HepG2 (cell line): ENCODE results near the gene SPACA4. TPM values are rescaled to one million over a fixed set of nuclear protein-coding genes. Genes with fewer than 3 reads are reported as not detected.
A peak's percentile ranks its signal among the peaks of the same experiment; 100 is the strongest.

Source experiments
- AFF4 ChIP-seq: sonication (generic); formaldehyde crosslinking; IDR thresholded peaks from 2 replicates; pipeline ENCODE4 v1.4.0; 2020; ENCODE audit warnings: missing genetic modification reagents
- ATF7-NPFF ChIP-seq: sonication (generic); formaldehyde crosslinking; IDR thresholded peaks from 2 replicates; pipeline ENCODE4 v1.8.1; 2023; ENCODE audit warnings: mild to moderate bottlenecking, low read depth, missing genetic modification reagents, moderate library complexity
- ATM ChIP-seq: fragments of 450-650 bp; IDR thresholded peaks from 2 replicates; pipeline ENCODE4 v1.7.1; 2017; ENCODE audit warnings: mild to moderate bottlenecking, borderline replicate concordance
- CAMTA2 ChIP-seq: sonication (generic); formaldehyde crosslinking; IDR thresholded peaks from 2 replicates; pipeline ENCODE4 v1.4.0; 2020; ENCODE audit warnings: mild to moderate bottlenecking, missing genetic modification reagents, borderline replicate concordance
- ELF3 ChIP-seq: IDR thresholded peaks from 2 replicates; pipeline ENCODE4 v1.6.1; 2016; ENCODE audit warnings: missing genetic modification reagents, missing compliant biosample characterization
- FOXA3 ChIP-seq: IDR thresholded peaks from 2 replicates; pipeline ENCODE4 v1.6.1; 2016; ENCODE audit warnings: missing genetic modification reagents, missing compliant biosample characterization
- GMEB2 ChIP-seq: IDR thresholded peaks from 2 replicates; pipeline ENCODE4 v1.6.1; 2016; ENCODE audit warnings: missing biosample characterization, missing genetic modification reagents, low read depth
- GTF2F1 ChIP-seq: fragments of 150-350 bp; IDR thresholded peaks from 2 replicates; pipeline ENCODE4 v1.6.1; 2014; ENCODE audit warnings: low read length
- HDAC1 ChIP-seq: sonication (generic); formaldehyde crosslinking; IDR thresholded peaks from 2 replicates; pipeline ENCODE4 v1.5.1; 2020; ENCODE audit warnings: mild to moderate bottlenecking, missing genetic modification reagents
- HOXA7 ChIP-seq: sonication (generic); formaldehyde crosslinking; IDR thresholded peaks from 2 replicates; pipeline ENCODE4 v1.8.1; 2022; ENCODE audit warnings: mild to moderate bottlenecking, missing genetic modification reagents, moderate library complexity
- KLF12 ChIP-seq: sonication (generic); formaldehyde crosslinking; IDR thresholded peaks from 2 replicates; pipeline ENCODE4 v1.4.0; 2020; ENCODE audit warnings: missing genetic modification reagents, borderline replicate concordance
- KLF16 ChIP-seq, 2 experiments: sonication (generic) in 1 of 2; formaldehyde crosslinking in 1 of 2; IDR thresholded peaks; 2 replicates each; pipeline versions ENCODE4 v1.6.1 to v1.8.0; 2016 to 2023; ENCODE audit warnings: missing genetic modification reagents in 2 of 2, missing compliant biosample characterization in 1 of 2
- KMT2B ChIP-seq: IDR thresholded peaks from 2 replicates; pipeline ENCODE4 v1.6.1; 2016; ENCODE audit warnings: missing genetic modification reagents, missing compliant biosample characterization
- NCOR1 ChIP-seq: fragments of 200-600 bp; sonication (generic); IDR thresholded peaks from 2 replicates; pipeline ENCODE4 v1.7.0; 2017; ENCODE audit warnings: antibody characterized with exemption, low read length, borderline replicate concordance
- NFYC ChIP-seq: IDR thresholded peaks from 2 replicates; pipeline ENCODE4 v1.6.1; 2016; ENCODE audit warnings: missing genetic modification reagents, missing compliant biosample characterization
- NR3C1 ChIP-seq: sonication (generic); formaldehyde crosslinking; IDR thresholded peaks from 2 replicates; pipeline ENCODE4 v1.4.0; 2020; ENCODE audit warnings: missing genetic modification reagents
- POLR2AphosphoS5 ChIP-seq: IDR thresholded peaks from 2 replicates; pipeline ENCODE4 v1.6.1; 2012; ENCODE audit warnings: low read depth, low read length
- SPEN ChIP-seq: sonication (generic); formaldehyde crosslinking; IDR thresholded peaks from 2 replicates; pipeline ENCODE4 v1.5.1; 2020; ENCODE audit warnings: low read depth, mild to moderate bottlenecking, missing genetic modification reagents
- ZBTB42 ChIP-seq: sonication (generic); formaldehyde crosslinking; IDR thresholded peaks from 2 replicates; pipeline ENCODE4 v1.5.0; 2020; ENCODE audit warnings: mild to moderate bottlenecking, missing genetic modification reagents
- ZNF12 ChIP-seq: sonication (generic); formaldehyde crosslinking; IDR thresholded peaks from 2 replicates; pipeline ENCODE4 v1.5.0; 2020; ENCODE audit warnings: missing genetic modification reagents
- ZNF501 ChIP-seq: sonication (generic); formaldehyde crosslinking; IDR thresholded peaks from 2 replicates; pipeline ENCODE4 v1.5.1; 2020; ENCODE audit warnings: mild to moderate bottlenecking, moderate library complexity, missing genetic modification reagents
- ZNF569 ChIP-seq: sonication (generic); formaldehyde crosslinking; IDR thresholded peaks from 2 replicates; pipeline ENCODE4 v1.5.0; 2020; ENCODE audit warnings: mild to moderate bottlenecking, missing genetic modification reagents, moderate library complexity, borderline replicate concordance
- ZNF670 ChIP-seq: sonication (generic); formaldehyde crosslinking; IDR thresholded peaks from 2 replicates; pipeline ENCODE4 v1.8.0; 2022; ENCODE audit warnings: mild to moderate bottlenecking, missing genetic modification reagents, borderline replicate concordance
- ZNF766 ChIP-seq: sonication (generic); formaldehyde crosslinking; IDR thresholded peaks from 2 replicates; pipeline ENCODE4 v1.5.0; 2020; ENCODE audit warnings: missing genetic modification reagents, borderline replicate concordance
- ZNF883 ChIP-seq: sonication (generic); formaldehyde crosslinking; IDR thresholded peaks from 2 replicates; pipeline ENCODE4 v1.5.1; 2020; ENCODE audit warnings: mild to moderate bottlenecking, missing genetic modification reagents; ENCODE audit errors: not compliant biosample characterization
- ZSCAN22 ChIP-seq: sonication (generic); formaldehyde crosslinking; IDR thresholded peaks from 2 replicates; pipeline ENCODE4 v1.4.0; 2020; ENCODE audit warnings: mild to moderate bottlenecking, missing genetic modification reagents
- polyA plus RNA-seq, 8 experiments: library from polyadenylated mRNA; depleted of rRNA in 3 of 8; stranded (reverse) in 7 of 8; unstranded in 1 of 8; fragments of >200 nt; fragmentation: Illumina TruSeq in 4 of 8; extraction: Trizol in 4 of 8; gene quantifications; 2 replicates each; pipeline versions ENCODE4 v1.2.1 to v1.2.3, GENCODE V29; 2011 to 2016; ENCODE audit warnings: low read depth in 4 of 8, missing spikeins in 1 of 8, mixed read lengths in 1 of 8; ENCODE audit not compliant: insufficient read depth in 1 of 8
- total RNA-seq, 5 experiments: library from RNA; depleted of rRNA; stranded (reverse); fragments of >200 nt; fragmentation: Illumina TruSeq; extraction: Trizol; gene quantifications; 2 replicates each; pipeline ENCODE4 v1.2.3, GENCODE V29; 2016; ENCODE audit warnings: low read depth in 1 of 5

SPACA4 gene
- total and polyA plus RNA-seq, 2 of the 13 experiments (the other 11 are each of a cell fraction or from before 2014, with no cell fraction given): not detected

- peak; percentile 65; the same call in 1 of the 2 replicates for TF ChIP-seq SPEN (CRISPR knock-in tag)
- TF ChIP-seq GTF2F1: no peak
- no peak for TF ChIP-seq ATM
- TF ChIP-seq NFYC (CRISPR knock-in tag): peak; percentile 41; the same call in 1 of the 2 replicates
- no peak for TF ChIP-seq GMEB2 (CRISPR knock-in tag)
- TF ChIP-seq ZNF569 (CRISPR knock-in tag): no peak
- TF ChIP-seq ZSCAN22 (CRISPR knock-in tag): peak; percentile 65; the same call in 1 of the 2 replicates
- TF ChIP-seq AFF4 (CRISPR knock-in tag): no peak
- peak; percentile 36; the same call in 1 of the 2 replicates for TF ChIP-seq KMT2B
- TF ChIP-seq CAMTA2: no peak
- peak; percentile 30 for TF ChIP-seq ZNF883 (CRISPR knock-in tag)
- TF ChIP-seq NCOR1: peak; percentile 74; the same call in 1 of the 2 replicates
- 0 out of 2 replicates have a peak, but pooled peaks have one; percentile 51 for TF ChIP-seq ZNF670 (CRISPR knock-in tag)
- peak; percentile 83 for TF ChIP-seq ZNF501 (CRISPR knock-in tag)
- no peak for TF ChIP-seq ZBTB42
- peak; percentile 19; the same call in 1 of the 2 replicates for TF ChIP-seq FOXA3 (CRISPR knock-in tag)
- TF ChIP-seq ZNF766: peak; percentile 30; the same call in 1 of the 2 replicates
- TF ChIP-seq NR3C1 (CRISPR knock-in tag): no peak
- TF ChIP-seq ATF7-NPFF (CRISPR knock-in tag): peak; percentile 80
- TF ChIP-seq ELF3 (CRISPR knock-in tag): peak; percentile 58
- TF ChIP-seq KLF12 (CRISPR knock-in tag): 0 out of 2 replicates have a peak, but pooled peaks have one; percentile 8
- 0 out of 2 replicates have a peak, but pooled peaks have one; percentile 30 for TF ChIP-seq ZNF12
- peak in 1 of 2 experiments; percentile 89; a peak in 2 of 4 replicates for TF ChIP-seq KLF16 (CRISPR knock-in tag; IDR thresholded peaks at IDR 0.05)
- peak; percentile 50 for TF ChIP-seq HDAC1 (CRISPR knock-in tag)
- TF ChIP-seq HOXA7 (CRISPR knock-in tag): no peak
- peak; percentile 79 for TF ChIP-seq POLR2AphosphoS5
Observed at GRCh38 chr19:48634424-48635262, 28.1 kb downstream of the SPACA4 start (continued).
